Measurements from ENCODE around the gene OR2M5. TPM values are rescaled to one million over a fixed set of nuclear protein-coding genes. Genes with fewer than 3 reads are reported as not detected.

OR2M5 gene
- not detected in 2 replicates for total RNA-seq (2014; rRNA removed; shearing (Covaris generic))

GRCh38 chr1:248144513-248145198 is at the start of gene OR2M5:
OR2M5 (plus strand) TSS chr1:248145148; CDS start chr1:248145148, 0 bp downstream.

GRCh38 chr1:248174521-248174920 is 29.6 kb downstream of the OR2M5 start, which contains the start of gene OR2M2:
OR2M2 (plus strand) TSS chr1:248174821; CDS start chr1:248179986, 5,165 bp downstream.

Other genes with a start within 250 kb of the OR2M5 start
- gene OR2W3, start 249.6 kb upstream of the OR2M5 start, total RNA-seq (2014; rRNA removed; shearing (Covaris generic)) = 0.45 and 2.8 TPM in 2 replicates
- 0.32 TPM in 1 of 2 replicates, not detected in the other for gene OR2T8, start 224.9 kb upstream of the OR2M5 start, total RNA-seq (2014; rRNA removed; shearing (Covaris generic))
- not detected in 2 replicates for gene OR2AJ1, start 220.3 kb upstream of the OR2M5 start, total RNA-seq (2014; rRNA removed; shearing (Covaris generic))
- not detected in 2 replicates for gene OR2L8, start 196.3 kb upstream of the OR2M5 start, total RNA-seq (2014; rRNA removed; shearing (Covaris generic))
- gene OR2AK2, start 179.9 kb upstream of the OR2M5 start, total RNA-seq (2014; rRNA removed; shearing (Covaris generic)) = not detected in 2 replicates
- gene OR2L5, start 131.5 kb upstream of the OR2M5 start, total RNA-seq (2014; rRNA removed; shearing (Covaris generic)) = 0.08 TPM in 1 of 2 replicates, not detected in the other
- gene OR2L2, start 115.1 kb upstream of the OR2M5 start, total RNA-seq (2014; rRNA removed; shearing (Covaris generic)) = 0.04 and 0.29 TPM in 2 replicates
- not detected in 2 replicates for gene OR2L3, start 98.3 kb upstream of the OR2M5 start, total RNA-seq (2014; rRNA removed; shearing (Covaris generic))
- gene OR2L13, start 50.0 kb upstream of the OR2M5 start, total RNA-seq (2014; rRNA removed; shearing (Covaris generic)) = not detected in 2 replicates
- gene OR2M2, start 29.7 kb downstream of the OR2M5 start, total RNA-seq (2014; rRNA removed; shearing (Covaris generic)) = not detected in 2 replicates
- under 0.01 TPM in 1 of 2 replicates, not detected in the other for gene OR2M3, start 52.1 kb downstream of the OR2M5 start, total RNA-seq (2014; rRNA removed; shearing (Covaris generic))
- 0.08 TPM in 1 of 2 replicates, not detected in the other for gene OR2M4, start 86.3 kb downstream of the OR2M5 start, total RNA-seq (2014; rRNA removed; shearing (Covaris generic))
- 0.32 and 0.91 TPM in 2 replicates for gene OR2T33, start 132.8 kb downstream of the OR2M5 start, total RNA-seq (2014; rRNA removed; shearing (Covaris generic))
- gene OR2T12, start 158.3 kb downstream of the OR2M5 start, total RNA-seq (2014; rRNA removed; shearing (Covaris generic)) = not detected in 2 replicates
- not detected in 2 replicates for gene OR2M7, start 179.4 kb downstream of the OR2M5 start, total RNA-seq (2014; rRNA removed; shearing (Covaris generic))
- not detected in 2 replicates for gene OR14C36, start 203.6 kb downstream of the OR2M5 start, total RNA-seq (2014; rRNA removed; shearing (Covaris generic))
- gene OR2T4, start 216.5 kb downstream of the OR2M5 start, total RNA-seq (2014; rRNA removed; shearing (Covaris generic)) = not detected in 2 replicates
- gene OR2T6, start 230.6 kb downstream of the OR2M5 start, total RNA-seq (2014; rRNA removed; shearing (Covaris generic)) = not detected in 2 replicates

Measured in A375 (cell line).